HG03457 (cell line): ENCODE measurements around the gene SUSD4.
"Not testable (repeated sequence)": the region's sequence is repeated elsewhere in the genome, so short reads cannot be mapped to it uniquely, and the experiment has no call there.

Experiments used
- ATAC-seq: cut with Tn5 transposase; IDR thresholded peaks from one replicate; pipeline ENCODE4 v1.9.1; 2021; ENCODE audit warnings: moderate number of reproducible peaks; ENCODE audit not compliant: unreplicated experiment

The SUSD4 gene

GRCh38 chr1:223256034-223256433, 107.9 kb downstream of the SUSD4 start:
- no peak for ATAC-seq

GRCh38 chr1:223253916-223254315, 110.1 kb downstream of the SUSD4 start:
- no peak for ATAC-seq

- not testable (repeated sequence) for ATAC-seq
Measured at GRCh38 chr1:223251387-223251786, 112.6 kb downstream of the SUSD4 start.

- no peak for ATAC-seq
Measured at GRCh38 chr1:223250632-223251015, 113.4 kb downstream of the SUSD4 start.

GRCh38 chr1:223249854-223250631, 113.9 kb downstream of the SUSD4 start:
- ATAC-seq = no peak

GRCh38 chr1:223248770-223249140, 115.2 kb downstream of the SUSD4 start:
- ATAC-seq = no peak

GRCh38 chr1:223248001-223248769, 115.8 kb downstream of the SUSD4 start:
- no peak for ATAC-seq

GRCh38 chr1:223246476-223247112, 117.4 kb downstream of the SUSD4 start:
- no peak for ATAC-seq

GRCh38 chr1:223245983-223246382, 118.0 kb downstream of the SUSD4 start:
- no peak for ATAC-seq

GRCh38 chr1:223245411-223245810, 118.6 kb downstream of the SUSD4 start:
- ATAC-seq = no peak

GRCh38 chr1:223244366-223245103, 119.4 kb downstream of the SUSD4 start:
- peak; percentile 92 for ATAC-seq

- no peak for ATAC-seq
Measured at GRCh38 chr1:223243441-223244050, 120.4 kb downstream of the SUSD4 start.

GRCh38 chr1:223242971-223243370, 121.0 kb downstream of the SUSD4 start:
- ATAC-seq = no peak

- ATAC-seq = no peak
Measured at GRCh38 chr1:223242382-223242955, 121.5 kb downstream of the SUSD4 start.

- no peak for ATAC-seq
Measured at GRCh38 chr1:223240122-223240521, 123.9 kb downstream of the SUSD4 start.

GRCh38 chr1:223235091-223235490, 128.9 kb downstream of the SUSD4 start:
- no peak for ATAC-seq

GRCh38 chr1:223234534-223234933, 129.4 kb downstream of the SUSD4 start:
- no peak for ATAC-seq

- ATAC-seq = no peak
Measured at GRCh38 chr1:223234170-223234514, 129.8 kb downstream of the SUSD4 start.

GRCh38 chr1:223233410-223234169, 130.4 kb downstream of the SUSD4 start:
- no peak for ATAC-seq

GRCh38 chr1:223233019-223233409, 131.0 kb downstream of the SUSD4 start:
- ATAC-seq = no peak
